GM12878 (cell line): ENCODE data around the gene ZNF484. TPM values are rescaled to one million over a fixed set of nuclear protein-coding genes. Genes with fewer than 3 reads are reported as not detected.
"Not testable (repeated sequence)": the region's sequence is repeated elsewhere in the genome, so short reads cannot be mapped to it uniquely, and the experiment has no call there.

Source experiments
- ATAC-seq: fragments of 200-7000 bp; cut with Tn5 transposase; 3 replicates; pipeline ENCODE4 v1.9.1; 2020; ENCODE audit warnings: mild to moderate bottlenecking, moderate library complexity
- BruUV-seq: library from RNA; stranded (reverse); fragments of 400-500 nt; replicated peaks from 2 replicates; lab custom pipeline; 2021; lab: Mats Ljungman, UMichigan
- CTCF ChIA-PET: fragments of 300-600 bp; sonication (Branson Sonifier 250); formaldehyde crosslinking; extraction: SDS; loops from one replicate; lab custom pipeline; 2021; ENCODE audit warnings: inconsistent platforms; lab: Yijun Ruan, JAX
- POLR2A ChIA-PET: fragments of 350-600 bp; formaldehyde crosslinking; extraction: SDS; loops from one replicate; lab custom pipeline; 2021; ENCODE audit warnings: inconsistent platforms; lab: Charles Lee
- RAD21 ChIA-PET: fragments of 300-600 bp; sonication (Branson Sonifier 250); formaldehyde crosslinking; loops from one replicate; lab custom pipeline; 2023; ENCODE audit warnings: antibody characterized with exemption; ENCODE audit not compliant: unreplicated experiment; lab: Charles Lee
- SMC1A ChIA-PET: fragments of 300-600 bp; sonication (Branson Sonifier 250); formaldehyde crosslinking; loops from one replicate; lab custom pipeline; 2023; ENCODE audit not compliant: unreplicated experiment, uncharacterized antibody; lab: Charles Lee
- DNase-seq: peaks from one replicate; pipeline ENCODE4 v3.0.0-alpha.2; 2011; ENCODE audit warnings: low read depth, low spot score
- FAIRE-seq: peaks from 3 replicates; lab custom pipeline; 2011; peaks lifted over from hg19 to GRCh38; lab: Jason Lieb, UNC
- H2AFZ ChIP-seq: 2 replicates; pipeline ENCODE4 v1.6.0; 2011; ENCODE audit warnings: low read depth, low read length, control low read depth; ENCODE audit not compliant: control insufficient read depth
- H3K27ac ChIP-seq: 2 replicates; pipeline ENCODE4 v1.5.1; 2011; ENCODE audit warnings: control low read depth; ENCODE audit not compliant: control insufficient read depth, insufficient read depth
- H3K27me3 ChIP-seq, 2 experiments: replicated peaks in 1 of 2; 2 replicates each; pipeline versions ENCODE4 v1.6.0 to v1.6.1; 2011; ENCODE audit warnings: low read length in 1 of 2; ENCODE audit not compliant: control insufficient read depth in 2 of 2, insufficient read depth in 2 of 2
- H3K36me3 ChIP-seq, 2 experiments: 2 replicates each; pipeline ENCODE4 v1.5.1; 2011; ENCODE audit warnings: low read length in 1 of 2; ENCODE audit not compliant: control insufficient read depth in 2 of 2, insufficient read depth in 2 of 2
- H3K4me1 ChIP-seq: 2 replicates; pipeline ENCODE4 v1.6.1; 2011; ENCODE audit warnings: mild to moderate bottlenecking, low read length, moderate library complexity, mixed read lengths; ENCODE audit not compliant: control insufficient read depth, insufficient read depth
- H3K4me2 ChIP-seq: 2 replicates; pipeline ENCODE4 v1.6.0; 2011; ENCODE audit warnings: control low read depth; ENCODE audit not compliant: control insufficient read depth, insufficient read depth
- H3K4me3 ChIP-seq: fragments of 200-600 bp; sonication (generic); 2 replicates; pipeline ENCODE4 v1.5.1; 2016
- H3K79me2 ChIP-seq: 2 replicates; pipeline ENCODE4 v1.6.0; 2011; ENCODE audit warnings: low read length; ENCODE audit not compliant: control insufficient read depth, insufficient read depth
- H3K9ac ChIP-seq: 2 replicates; pipeline ENCODE4 v1.8.0; 2011; ENCODE audit warnings: low read length, control low read depth, mixed read lengths; ENCODE audit not compliant: control insufficient read depth, insufficient read depth
- H3K9me3 ChIP-seq: replicated peaks from 3 replicates; pipeline ENCODE4 v1.5.1; 2011; ENCODE audit warnings: mild to moderate bottlenecking, low read length; ENCODE audit not compliant: control insufficient read depth, insufficient read depth
- H4K20me1 ChIP-seq: 2 replicates; pipeline ENCODE4 v1.6.0; 2011; ENCODE audit not compliant: control insufficient read depth, insufficient read depth
- PAX8 ChIP-seq: fragments of 450-650 bp; IDR thresholded peaks from 2 replicates; pipeline ENCODE4 v1.6.1; 2017; ENCODE audit warnings: mild to moderate bottlenecking, moderate library complexity
- SP1 ChIP-seq: IDR thresholded peaks from one replicate; pipeline ENCODE4 v1.6.1; 2011; ENCODE audit warnings: low read depth, low read length
- STAT1 ChIP-seq: fragments of 450-650 bp; conservative IDR thresholded peaks from 2 replicates; pipeline ENCODE4 v1.6.1; 2014; ENCODE audit warnings: antibody characterized with exemption, mild to moderate bottlenecking
- SUZ12 ChIP-seq: fragments of 200-600 bp; sonication (generic); IDR thresholded peaks from one replicate; pipeline ENCODE4 v1.6.1; 2018; ENCODE audit warnings: antibody characterized with exemption, mild to moderate bottlenecking; ENCODE audit not compliant: unreplicated experiment
- TCF7 ChIP-seq: IDR thresholded peaks from 2 replicates; pipeline ENCODE4 v1.6.1; 2014; ENCODE audit warnings: antibody characterized with exemption, borderline replicate concordance
- WGBS: methylation state at CpG from one replicate; pipeline ENCODE4 v1.1.6; 2016; ENCODE audit warnings: low lambda C conversion rate; ENCODE audit not compliant: insufficient replicate concordance, insufficient coverage; ENCODE audit errors: missing lambda C conversion rate; 5-methylcytosine and 5-hydroxymethylcytosine counted together
- in situ Hi-C: fragments of 300-500 bp; cut with MboI; formaldehyde crosslinking; loops from 9 replicates; pipeline ENCODE4 v1.14.3; 2018; ENCODE audit warnings: mixed read lengths
- intact Hi-C: fragments of 100-400 bp; cut with micrococcal nuclease; formaldehyde crosslinking; loops from one replicate; pipeline ENCODE4 v1.14.2; 2022; ENCODE audit not compliant: unreplicated experiment
- polyA plus RNA-seq, 11 experiments: library from polyadenylated mRNA; depleted of rRNA in 4 of 11; unstranded in 6 of 11; stranded (reverse) in 5 of 11; fragments of >200 nt; fragmentation: Nextera tagmentation in 4 of 11; fragmentation: Illumina TruSeq in 1 of 11; extraction: Ambion mirVana in 4 of 11; extraction: Trizol in 1 of 11; gene quantifications; 1 replicate in 1 of 11; 2 replicates in 10 of 11; pipeline versions ENCODE4 v1.2.1 to v1.2.3, GENCODE V29; 2011 to 2016; ENCODE audit warnings: inconsistent platforms in 2 of 11, missing spikeins in 2 of 11, low read depth in 1 of 11
- total RNA-seq, 4 experiments: library from RNA; depleted of rRNA in 3 of 4; stranded (reverse); fragments of >200 nt in 3 of 4; fragmentation: Illumina TruSeq in 1 of 4; extraction: Trizol in 1 of 4; gene quantifications; 2 replicates each; pipeline versions ENCODE4 v1.2.1 to v1.2.3, GENCODE V29; 2013 to 2021
- TF ChIP-seq, protein P1 (sequence below): fragments of 450-650 bp; IDR thresholded peaks from 2 replicates; pipeline ENCODE4 v1.6.1; 2017; ENCODE audit warnings: mild to moderate bottlenecking, moderate library complexity

ZNF484 gene
- total and polyA plus RNA-seq, 10 of the 15 experiments (the other 5 are each of a cell fraction or from before 2014, with no cell fraction given) = 0.95 to 7.8 (median 3.3) TPM

DNA sequence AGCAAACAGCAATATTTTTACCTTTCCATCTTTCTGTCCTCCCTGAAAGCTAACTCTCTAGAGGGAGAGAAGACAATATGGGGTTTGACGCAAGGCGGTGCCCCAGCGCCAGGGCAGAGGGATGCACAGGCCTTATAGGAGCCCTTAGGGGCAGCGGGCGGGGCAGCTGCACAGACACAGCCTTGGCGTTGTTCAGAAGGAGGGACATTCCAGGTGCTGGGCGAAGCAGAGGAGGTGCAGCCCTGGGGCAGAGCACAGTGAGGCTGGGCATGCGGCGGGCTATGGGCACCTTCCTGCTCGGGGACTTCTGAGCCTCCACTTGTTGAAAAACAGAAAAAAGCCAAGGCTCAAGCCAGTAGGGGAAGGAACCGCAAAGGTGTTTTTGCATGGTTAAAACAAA lies 79.5 kb downstream of the ZNF484 start:
- no peak for ATAC-seq
- DNase-seq = no peak
- H3K4me3 ChIP-seq = no peak overlapping the region
- peaks cover 3% of the 10 kb centered on the region; the same call in 2 of the 3 replicates for H3K9me3 ChIP-seq
- H3K4me1 ChIP-seq = peaks cover 6% of the 10 kb centered on the region
- no peak overlapping the region for H3K9ac ChIP-seq
- peaks cover 0 to 2% of the 10 kb centered on the region in 2 experiments; a peak in 3 of 4 replicates for H3K27me3 ChIP-seq
- in situ Hi-C loops = no loop called here
- BruUV-seq = no TSS peak
- intact Hi-C loops = no loop called here
- POLR2A ChIA-PET = no interaction called here
- no peaks in the 10 kb centered on the region for H3K36me3 ChIP-seq
- CTCF ChIA-PET = interaction anchor here (1.1 to 2.3 kb wide), 2 partner anchors 16 to 81 kb away, joined by 3 to 7 read pairs; no protein-coding TSS in a partner anchor
- H4K20me1 ChIP-seq = no peaks in the 10 kb centered on the region
- H3K27ac ChIP-seq = no peak overlapping the region
- FAIRE-seq = no peak
- no peak overlapping the region for H2AFZ ChIP-seq
- SMC1A ChIA-PET = interaction anchor here (1.4 kb wide), 1 partner anchor 27 kb away, joined by 3 read pairs; no protein-coding TSS in a partner anchor
- H3K79me2 ChIP-seq = no peaks in the 10 kb centered on the region
- TF ChIP-seq SUZ12 (no peak), TCF7 (no peak), PAX8 (no peak), SP1 (no peak), STAT1 (no peak)
- TF ChIP-seq, protein P1, sequence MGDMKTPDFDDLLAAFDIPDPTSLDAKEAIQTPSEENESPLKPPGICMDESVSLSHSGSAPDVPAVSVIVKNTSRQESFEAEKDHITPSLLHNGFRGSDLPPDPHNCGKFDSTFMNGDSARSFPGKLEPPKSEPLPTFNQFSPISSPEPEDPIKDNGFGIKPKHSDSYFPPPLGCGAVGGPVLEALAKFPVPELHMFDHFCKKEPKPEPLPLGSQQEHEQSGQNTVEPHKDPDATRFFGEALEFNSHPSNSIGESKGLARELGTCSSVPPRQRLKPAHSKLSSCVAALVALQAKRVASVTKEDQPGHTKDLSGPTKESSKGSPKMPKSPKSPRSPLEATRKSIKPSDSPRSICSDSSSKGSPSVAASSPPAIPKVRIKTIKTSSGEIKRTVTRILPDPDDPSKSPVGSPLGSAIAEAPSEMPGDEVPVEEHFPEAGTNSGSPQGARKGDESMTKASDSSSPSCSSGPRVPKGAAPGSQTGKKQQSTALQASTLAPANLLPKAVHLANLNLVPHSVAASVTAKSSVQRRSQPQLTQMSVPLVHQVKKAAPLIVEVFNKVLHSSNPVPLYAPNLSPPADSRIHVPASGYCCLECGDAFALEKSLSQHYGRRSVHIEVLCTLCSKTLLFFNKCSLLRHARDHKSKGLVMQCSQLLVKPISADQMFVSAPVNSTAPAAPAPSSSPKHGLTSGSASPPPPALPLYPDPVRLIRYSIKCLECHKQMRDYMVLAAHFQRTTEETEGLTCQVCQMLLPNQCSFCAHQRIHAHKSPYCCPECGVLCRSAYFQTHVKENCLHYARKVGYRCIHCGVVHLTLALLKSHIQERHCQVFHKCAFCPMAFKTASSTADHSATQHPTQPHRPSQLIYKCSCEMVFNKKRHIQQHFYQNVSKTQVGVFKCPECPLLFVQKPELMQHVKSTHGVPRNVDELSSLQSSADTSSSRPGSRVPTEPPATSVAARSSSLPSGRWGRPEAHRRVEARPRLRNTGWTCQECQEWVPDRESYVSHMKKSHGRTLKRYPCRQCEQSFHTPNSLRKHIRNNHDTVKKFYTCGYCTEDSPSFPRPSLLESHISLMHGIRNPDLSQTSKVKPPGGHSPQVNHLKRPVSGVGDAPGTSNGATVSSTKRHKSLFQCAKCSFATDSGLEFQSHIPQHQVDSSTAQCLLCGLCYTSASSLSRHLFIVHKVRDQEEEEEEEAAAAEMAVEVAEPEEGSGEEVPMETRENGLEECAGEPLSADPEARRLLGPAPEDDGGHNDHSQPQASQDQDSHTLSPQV = no peak
- RAD21 ChIA-PET = interaction anchor here (1.0 kb wide), 1 partner anchor 8 kb away, joined by 4 read pairs; no protein-coding TSS in a partner anchor
- no peak overlapping the region for H3K4me2 ChIP-seq
- WGBS = 89% methylated on average over 11 of the region's 11 CpGs

DNA sequence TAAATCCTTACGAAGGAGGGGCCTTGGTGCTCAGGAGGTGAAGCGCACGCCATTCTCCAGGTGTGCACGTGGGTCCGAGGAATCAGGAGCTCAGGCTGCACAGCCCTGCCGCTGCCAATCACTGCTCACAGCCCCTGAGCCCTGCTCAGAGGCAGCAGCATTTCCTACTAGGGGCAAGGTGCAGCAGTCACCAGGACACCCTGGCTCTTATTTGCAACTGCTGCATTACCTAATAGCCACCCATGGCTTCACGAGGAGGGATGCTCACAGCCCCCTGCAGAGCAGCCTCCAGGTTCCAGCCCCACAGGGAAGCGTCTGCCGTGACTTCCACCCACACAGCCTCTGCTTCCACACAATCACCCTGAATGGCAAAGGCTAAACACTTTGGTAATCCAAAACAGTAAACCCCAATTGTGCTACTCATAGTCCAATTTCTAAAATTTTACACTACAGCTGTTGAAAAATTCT lies 81.5 kb downstream of the ZNF484 start:
- H2AFZ ChIP-seq, FAIRE-seq, intact Hi-C loops, POLR2A ChIA-PET, H4K20me1 ChIP-seq, H3K4me2 ChIP-seq, BruUV-seq, H3K27ac ChIP-seq, H3K36me3 ChIP-seq, H3K9me3 ChIP-seq, in situ Hi-C loops, DNase-seq, H3K9ac ChIP-seq, H3K4me1 ChIP-seq, H3K27me3 ChIP-seq, H3K79me2 ChIP-seq, H3K4me3 ChIP-seq: not testable (repeated sequence)
- SMC1A ChIA-PET = interaction anchor here (0.6 kb wide), 1 partner anchor 176 kb away, joined by 3 read pairs; no protein-coding TSS in a partner anchor
- peak; percentile 24; the same call in 1 of the 3 replicates for ATAC-seq
- CTCF ChIA-PET = interaction anchor here (0.8 kb wide), 1 partner anchor 80 kb away, joined by 3 read pairs; no protein-coding TSS in a partner anchor
- 24% methylated on average over 9 of the region's 9 CpGs for WGBS
- RAD21 ChIA-PET = interaction anchor here (1.1 kb wide), 1 partner anchor 79 kb away, joined by 4 read pairs; no protein-coding TSS in a partner anchor
